SK-N-SH (cell line): Measurements from ENCODE around the gene SLC12A7. TPM values are rescaled to one million over a fixed set of nuclear protein-coding genes. Genes with fewer than 3 reads are reported as not detected.

Experiments
- CTCF ChIA-PET: fragments of 300-600, 350-600 bp; formaldehyde crosslinking; extraction: SDS; loops from one replicate; lab custom pipeline; 2021; lab: Yijun Ruan, JAX
- POLR2A ChIA-PET: fragments of 350-600 bp; sonication (Branson Sonifier 250); formaldehyde crosslinking; extraction: SDS; loops from one replicate; lab custom pipeline; 2020; ENCODE audit warnings: antibody characterized with exemption, inconsistent platforms; lab: Yijun Ruan, JAX
- DNase-seq: peaks from one replicate; pipeline ENCODE4 v3.0.0; 2012
- H2AFZ ChIP-seq: fragments of 200-600 bp; sonication (generic); 2 replicates; pipeline ENCODE4 v1.8.1; 2016; ENCODE audit warnings: antibody characterized with exemption, mild to moderate bottlenecking, low read depth
- H3F3A ChIP-seq: fragments of 200-600 bp; sonication (generic); replicated peaks from 2 replicates; pipeline ENCODE3; 2016; ENCODE audit warnings: antibody characterized with exemption, mild to moderate bottlenecking; ENCODE audit not compliant: insufficient read depth
- H3K27ac ChIP-seq, 2 experiments: fragments of 200-500 bp in 1 of 2; fragments of 200-600 bp in 1 of 2; sonication (Bioruptor generic) in 1 of 2; sonication (generic), shearing (Covaris generic) in 1 of 2; 2 replicates each; pipeline versions ENCODE4 v1.5.1 to v1.6.1; 2014 to 2016; ENCODE audit warnings: low read depth in 2 of 2, inconsistent platforms in 1 of 2, low read length in 1 of 2, mild to moderate bottlenecking in 1 of 2, mixed read lengths in 1 of 2
- H3K27me3 ChIP-seq: fragments of 200-600 bp; sonication (generic), shearing (Covaris generic); 2 replicates; pipeline ENCODE4 v1.6.1; 2016; ENCODE audit warnings: mixed run types; ENCODE audit not compliant: insufficient read depth
- H3K36me3 ChIP-seq, 2 experiments: fragments of 200-500 bp in 1 of 2; fragments of 200-600 bp in 1 of 2; sonication (Bioruptor generic) in 1 of 2; sonication (generic) in 1 of 2; replicated peaks in 1 of 2; 2 replicates each; pipeline versions ENCODE3 to v1.5.1; 2014 to 2016; ENCODE audit warnings: low read length in 1 of 2, mild to moderate bottlenecking in 1 of 2; ENCODE audit not compliant: insufficient read depth in 2 of 2, control insufficient read depth in 1 of 2
- H3K4me1 ChIP-seq, 2 experiments: fragments of 200-500 bp in 1 of 2; fragments of 200-600 bp in 1 of 2; sonication (Bioruptor generic) in 1 of 2; sonication (generic), shearing (Covaris generic) in 1 of 2; 2 replicates each; pipeline versions ENCODE4 v1.5.1 to v1.6.1; 2014 to 2016; ENCODE audit warnings: low read depth in 1 of 2, low read length in 1 of 2, mixed run types in 1 of 2; ENCODE audit not compliant: insufficient read depth in 2 of 2, control insufficient read depth in 1 of 2
- H3K4me2 ChIP-seq: fragments of 200-600 bp; sonication (generic), shearing (Covaris generic); 2 replicates; pipeline ENCODE4 v1.6.1; 2017; ENCODE audit warnings: mixed run types
- H3K4me3 ChIP-seq, 2 experiments: fragments of 200-500 bp in 1 of 2; fragments of 200-600 bp in 1 of 2; sonication (Bioruptor generic) in 1 of 2; sonication (generic), shearing (Covaris generic) in 1 of 2; 2 replicates each; pipeline versions ENCODE4 v1.5.1 to v1.8.1; 2014 to 2016; ENCODE audit warnings: low read depth in 2 of 2, inconsistent platforms in 1 of 2, low read length in 1 of 2, mild to moderate bottlenecking in 1 of 2, mixed read lengths in 1 of 2, moderate library complexity in 1 of 2
- H3K79me2 ChIP-seq: fragments of 200-600 bp; sonication (generic); 2 replicates; pipeline ENCODE4 v1.8.1; 2017; ENCODE audit warnings: mild to moderate bottlenecking; ENCODE audit not compliant: insufficient read depth
- H3K9ac ChIP-seq: fragments of 200-600 bp; sonication (generic); 2 replicates; pipeline ENCODE4 v1.6.1; 2017; ENCODE audit warnings: mixed run types
- H3K9me2 ChIP-seq: fragments of 200-600 bp; sonication (generic); 2 replicates; pipeline ENCODE4 v1.6.1; 2017; ENCODE audit warnings: mixed run types
- H3K9me3 ChIP-seq: fragments of 200-600 bp; sonication (generic); 2 replicates; pipeline ENCODE4 v1.6.1; 2017; ENCODE audit warnings: mixed run types, mild to moderate bottlenecking, moderate library complexity
- H4K20me1 ChIP-seq: fragments of 200-600 bp; sonication (generic); 2 replicates; pipeline ENCODE4 v1.6.1; 2017; ENCODE audit warnings: mild to moderate bottlenecking, mixed run types; ENCODE audit not compliant: insufficient read depth
- CHD2 ChIP-seq: fragments of 150-350 bp; IDR thresholded peaks from 2 replicates; pipeline ENCODE4 v1.6.1; 2018; ENCODE audit warnings: low read length; ENCODE audit not compliant: partially characterized antibody
- CTCF ChIP-seq: fragments of 200-600 bp; sonication (generic); IDR thresholded peaks from 2 replicates; pipeline ENCODE4 v1.6.1; 2017; ENCODE audit warnings: antibody characterized with exemption, mild to moderate bottlenecking, moderate library complexity
- EP300 ChIP-seq, 2 experiments: IDR thresholded peaks; 2 replicates each; pipeline versions ENCODE4 v1.4.0 to v1.6.1; 2012; ENCODE audit warnings: borderline replicate concordance in 1 of 2, low read depth in 1 of 2, low read length in 1 of 2
- EZH2phosphoT487 ChIP-seq: fragments of 200-600 bp; sonication (generic); IDR thresholded peaks from 2 replicates; pipeline ENCODE4 v1.6.1; 2017; ENCODE audit warnings: low read depth, mixed run types, mild to moderate bottlenecking, antibody characterized with exemption, moderate library complexity, borderline replicate concordance
- GABPA ChIP-seq: IDR thresholded peaks from 2 replicates; pipeline ENCODE4 v1.4.0; 2012; ENCODE audit warnings: low read depth, mild to moderate bottlenecking
- NFIC ChIP-seq: IDR thresholded peaks from 2 replicates; pipeline ENCODE4 v1.4.0; 2012; ENCODE audit warnings: borderline replicate concordance
- NRF1 ChIP-seq: IDR thresholded peaks from 2 replicates; pipeline ENCODE4 v1.6.1; 2012; ENCODE audit warnings: low read depth, mild to moderate bottlenecking, low read length
- PBX3 ChIP-seq: IDR thresholded peaks from 2 replicates; pipeline ENCODE4; 2012
- POLR2AphosphoS5 ChIP-seq: IDR thresholded peaks from 2 replicates; pipeline ENCODE4 v1.6.1; 2012; ENCODE audit warnings: low read depth, low read length
- REST ChIP-seq: IDR thresholded peaks from 2 replicates; pipeline ENCODE4 v1.6.1; 2012; ENCODE audit warnings: mild to moderate bottlenecking, low read depth, low read length, moderate library complexity
- RFX5 ChIP-seq: IDR thresholded peaks from 2 replicates; pipeline ENCODE4 v1.6.1; 2012; ENCODE audit warnings: mild to moderate bottlenecking, improper control_type of control experiment, low read length
- TCF12 ChIP-seq: IDR thresholded peaks from 2 replicates; pipeline ENCODE4 v1.4.0; 2012
- TEAD4 ChIP-seq: IDR thresholded peaks from 2 replicates; pipeline ENCODE4 v1.4.0; 2012; ENCODE audit warnings: mild to moderate bottlenecking, borderline replicate concordance; ENCODE audit not compliant: insufficient read depth
- USF1 ChIP-seq: IDR thresholded peaks from 2 replicates; pipeline ENCODE4 v1.4.0; 2012; ENCODE audit warnings: low read depth, borderline replicate concordance
- USF2 ChIP-seq: fragments of 150-350 bp; IDR thresholded peaks from 2 replicates; pipeline ENCODE4 v1.6.1; 2017; ENCODE audit warnings: antibody characterized with exemption, low read length, low read depth, borderline replicate concordance
- YY1 ChIP-seq: IDR thresholded peaks from 2 replicates; pipeline ENCODE4 v1.4.0; 2012; ENCODE audit warnings: low read depth, mild to moderate bottlenecking
- whole genome bisulfite sequencing: methylation state at CpG from one replicate; pipeline ENCODE4 v1.1.6; 2017; ENCODE audit warnings: low lambda C conversion rate; 5-methylcytosine and 5-hydroxymethylcytosine counted together
- polyA plus RNA-seq, 3 experiments: library from polyadenylated mRNA; depleted of rRNA; stranded (reverse); fragments of >200 nt; gene quantifications; 2 replicates each; pipeline ENCODE4 v1.2.3, GENCODE V29; 2012

SLC12A7 gene
- polyA plus RNA-seq, 1 of the 3 experiments (the other 2 are of a cell fraction): 2.6 TPM

- Histone ChIP-seq H2AFZ (no peak overlapping the region), H4K20me1 (no peaks in the 10 kb centered on the region), H3K4me1 (no peaks in the 10 kb centered on the region), H3K27ac (no peak overlapping the region), H3K36me3 (no peaks in the 10 kb centered on the region), H3K9me3 (no peaks in the 10 kb centered on the region), H3K4me3 (no peak overlapping the region), H3K79me2 (no peaks in the 10 kb centered on the region), H3F3A (no peaks in the 10 kb centered on the region), H3K9ac (no peak overlapping the region), H3K9me2 (no peaks in the 10 kb centered on the region), H3K27me3 (no peaks in the 10 kb centered on the region), H3K4me2 (no peak overlapping the region)
- ChIA-PET CTCF (interaction anchor here (0.9 kb wide), 1 partner anchor 10 kb away, joined by 3 read pairs; no protein-coding TSS in a partner anchor), POLR2A (no interaction called here)
- 96% methylated on average over 11 of the region's 18 CpGs for WGBS
- TF ChIP-seq PBX3 (no peak), NRF1 (no peak), NFIC (no peak), RFX5 (no peak), TCF12 (no peak), TEAD4 (no peak), POLR2AphosphoS5 (no peak), EZH2phosphoT487 (no peak), EP300 (IDR thresholded peaks at IDR 0.05; ENCODE audit: borderline replicate concordance in 1 of 2, low read depth in 1 of 2, low read length in 1 of 2) (no peak), CHD2 (no peak)
- DNase-seq: no peak
Observed at GRCh38 chr5:1079486-1079885, 32.4 kb downstream of the SLC12A7 start.

- no peaks in the 10 kb centered on the region for H3K9me2 ChIP-seq
- WGBS: 92% methylated on average over 3 of the region's 23 CpGs
- H3K4me3 ChIP-seq: no peak overlapping the region
- H3K4me2 ChIP-seq: no peak overlapping the region
- ChIA-PET CTCF (interaction anchor here (0.9 kb wide), 1 partner anchor 10 kb away, joined by 3 read pairs; no protein-coding TSS in a partner anchor), POLR2A (no interaction called here)
- TF ChIP-seq USF2 (no peak), USF1 (no peak), REST (no peak), EP300 (IDR thresholded peaks at IDR 0.05; ENCODE audit: borderline replicate concordance in 1 of 2, low read depth in 1 of 2, low read length in 1 of 2) (no peak), YY1 (no peak), CTCF (no peak), GABPA (no peak), RFX5 (no peak)
- no peak overlapping the region for H3K27ac ChIP-seq
- no peaks in the 10 kb centered on the region for H3K36me3 ChIP-seq
- no peak overlapping the region for H2AFZ ChIP-seq
- no peaks in the 10 kb centered on the region for H3K9me3 ChIP-seq
- no peaks in the 10 kb centered on the region for H3K27me3 ChIP-seq
- no peaks in the 10 kb centered on the region for H4K20me1 ChIP-seq
- no peaks in the 10 kb centered on the region for H3F3A ChIP-seq
- H3K9ac ChIP-seq: no peak overlapping the region
- DNase-seq: no peak
- no peaks in the 10 kb centered on the region for H3K79me2 ChIP-seq
- no peaks in the 10 kb centered on the region for H3K4me1 ChIP-seq
Observed at GRCh38 chr5:1078851-1079250, 33.0 kb downstream of the SLC12A7 start.
